ENCODE data around the gene CPNE2.
"Not testable (repeated sequence)": the region's sequence is repeated elsewhere in the genome, so short reads cannot be mapped to it uniquely, and the experiment has no call there.

Gene CPNE2

GRCh38 chr16:57102888-57103851 lies 10.8 kb downstream of the CPNE2 start:
- DNase-seq = no peak

GRCh38 chr16:57104706-57105105 lies 12.3 kb downstream of the CPNE2 start:
- DNase-seq = no peak

GRCh38 chr16:57105184-57105583 lies 12.8 kb downstream of the CPNE2 start:
- DNase-seq = no peak

GRCh38 chr16:57106767-57107166 lies 14.4 kb downstream of the CPNE2 start:
- no peak for DNase-seq

- no peak for DNase-seq
These were observed 15.0 kb downstream of the CPNE2 start for GRCh38 chr16:57107321-57107922.

GRCh38 chr16:57108432-57108831 lies 16.0 kb downstream of the CPNE2 start:
- no peak for DNase-seq

GRCh38 chr16:57109259-57110105 lies 17.1 kb downstream of the CPNE2 start:
- DNase-seq = not testable (repeated sequence)

GRCh38 chr16:57110937-57111336 lies 18.6 kb downstream of the CPNE2 start:
- DNase-seq = no peak

- DNase-seq = no peak
These were observed 19.0 kb downstream of the CPNE2 start for GRCh38 chr16:57111420-57111819.

- no peak for DNase-seq
These were observed 20.1 kb downstream of the CPNE2 start for GRCh38 chr16:57112403-57113041.

- no peak for DNase-seq
These were observed 20.7 kb downstream of the CPNE2 start for GRCh38 chr16:57113042-57113453.

GRCh38 chr16:57113664-57114063 lies 21.3 kb downstream of the CPNE2 start:
- DNase-seq = no peak

GRCh38 chr16:57115168-57115513 lies 22.8 kb downstream of the CPNE2 start:
- DNase-seq = no peak

GRCh38 chr16:57115514-57116182 lies 23.3 kb downstream of the CPNE2 start:
- DNase-seq = no peak

- DNase-seq = no peak
These were observed 26.2 kb downstream of the CPNE2 start for GRCh38 chr16:57118461-57119084.

- DNase-seq = no peak
These were observed 31.0 kb downstream of the CPNE2 start for GRCh38 chr16:57123216-57123973.

GRCh38 chr16:57123974-57124674 lies 31.7 kb downstream of the CPNE2 start:
- DNase-seq = no peak

GRCh38 chr16:57125376-57125775 lies 33.0 kb downstream of the CPNE2 start:
- no peak for DNase-seq

- no peak for DNase-seq
These were observed 33.6 kb downstream of the CPNE2 start for GRCh38 chr16:57125969-57126368.

GRCh38 chr16:57126411-57126810 lies 34.0 kb downstream of the CPNE2 start:
- no peak for DNase-seq
